ENCODE results near the gene GPR84. TPM values are rescaled to one million over a fixed set of nuclear protein-coding genes. Genes with fewer than 3 reads are reported as not detected.

The GPR84 gene
- total and polyA plus RNA-seq, 9 of the 15 experiments (the other 6 are each of a cell fraction or from before 2014, with no cell fraction given): 0.07 to 0.18 (median 0.11) TPM; not detected in 5

- TF ChIP-seq ZNF277 (CRISPR knock-in tag; IDR thresholded peaks at IDR 0.05; ENCODE audit: borderline replicate concordance): no peak
- no peak for TF ChIP-seq CBX1 (IDR thresholded peaks at IDR 0.05; ENCODE audit: low read depth)
- no peak for TF ChIP-seq GATAD2B (IDR thresholded peaks at IDR 0.05; ENCODE audit: borderline replicate concordance)
- no peak for TF ChIP-seq MBD1 (CRISPR knock-in tag; IDR thresholded peaks at IDR 0.05)
- no peak for TF ChIP-seq ZNF511 (CRISPR knock-in tag; IDR thresholded peaks at IDR 0.05)
- TF ChIP-seq ARNT (IDR thresholded peaks at IDR 0.05): no peak
- TF ChIP-seq ZNF592 (IDR thresholded peaks at IDR 0.05): no peak
- no peak for TF ChIP-seq ZNF639 (CRISPR knock-in tag; conservative IDR thresholded peaks at IDR 0.05 in 1 of 2, IDR thresholded peaks at IDR 0.05 in 1 of 2)
- no peak for TF ChIP-seq ZNF143 (CRISPR knock-in tag; IDR thresholded peaks at IDR 0.05)
- no peak for TF ChIP-seq BCOR (IDR thresholded peaks at IDR 0.05)
- no peak for TF ChIP-seq HMG20A (CRISPR knock-in tag; conservative IDR thresholded peaks at IDR 0.05)
- TF ChIP-seq TEAD1 (CRISPR knock-in tag; IDR thresholded peaks at IDR 0.05): no peak
- TF ChIP-seq ZBTB43 (CRISPR knock-in tag; IDR thresholded peaks at IDR 0.05): no peak
- no peak for TF ChIP-seq U2AF1 (optimal IDR thresholded peaks at IDR 0.05; ENCODE audit: low read depth, low read length)
Observed at GRCh38 chr12:54383041-54383609, 18.8 kb upstream of the GPR84 start (continued).

Measured in K562 (cell line).